HG02885 (cell line): Measurements from ENCODE around the gene SYT15.
"Not testable (repeated sequence)": the region's sequence is repeated elsewhere in the genome, so short reads cannot be mapped to it uniquely, and the experiment has no call there.

Source experiments
- ATAC-seq: cut with Tn5 transposase; IDR thresholded peaks from one replicate; pipeline ENCODE4 v1.9.1; 2021; ENCODE audit warnings: mild to moderate bottlenecking; ENCODE audit not compliant: unreplicated experiment, poor library complexity

Gene SYT15

DNA sequence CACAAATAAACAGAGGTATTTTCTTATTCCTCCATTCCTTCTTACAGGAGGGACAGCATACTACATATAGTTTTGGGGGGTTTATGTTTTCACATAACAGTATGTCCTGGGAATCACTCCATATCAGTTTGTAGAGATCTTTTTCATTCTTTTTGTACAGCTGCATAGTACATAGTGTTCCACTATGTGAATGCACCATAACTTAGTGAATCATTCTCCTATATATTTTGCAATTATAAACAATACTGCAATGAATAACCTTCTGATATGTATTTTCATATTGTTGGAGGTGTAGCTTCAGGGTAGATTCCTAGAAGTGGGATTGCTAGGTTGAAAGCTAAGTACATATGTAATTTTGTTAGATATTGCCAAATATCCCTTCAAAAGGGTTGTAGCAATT is 61.1 kb downstream of the SYT15 start:
- not testable (repeated sequence) for ATAC-seq
